GM23338 (cell line): ENCODE measurements around the gene WWOX.

Experiments
- CREB1 ChIP-seq: fragments of 250-450 bp; sonication (Bioruptor Pico); IDR thresholded peaks from 2 replicates; pipeline ENCODE4 v1.5.0; 2020; ENCODE audit warnings: low read depth, mild to moderate bottlenecking, moderate library complexity
- CTCF ChIP-seq, 2 experiments: fragments of 200-600 bp in 1 of 2; sonication (generic) in 1 of 2; conservative IDR thresholded peaks; 2 replicates each; pipeline versions ENCODE4 v1.5.1 to v1.6.1; 2016 to 2017; ENCODE audit warnings: antibody characterized with exemption in 2 of 2, low read depth in 2 of 2, mild to moderate bottlenecking in 2 of 2, moderate library complexity in 1 of 2
- ETS1 ChIP-seq: IDR thresholded peaks from 2 replicates; pipeline ENCODE4 v1.6.1; 2016; ENCODE audit warnings: antibody characterized with exemption
- EZH2 ChIP-seq: fragments of 200-600 bp; sonication (generic); IDR thresholded peaks from one replicate; pipeline ENCODE4 v1.8.0; 2017; ENCODE audit warnings: antibody characterized with exemption, mild to moderate bottlenecking, low read depth; ENCODE audit not compliant: unreplicated experiment
- EZH2phosphoT487 ChIP-seq: fragments of 200-600 bp; sonication (generic); IDR thresholded peaks from one replicate; pipeline ENCODE4 v1.8.1; 2018; ENCODE audit warnings: antibody characterized with exemption; ENCODE audit not compliant: unreplicated experiment
- JUNB ChIP-seq: IDR thresholded peaks from one replicate; pipeline ENCODE4 v1.6.1; 2016; ENCODE audit warnings: antibody characterized with exemption; ENCODE audit not compliant: unreplicated experiment
- POLR2AphosphoS5 ChIP-seq: IDR thresholded peaks from 2 replicates; pipeline ENCODE4 v1.6.1; 2016; ENCODE audit warnings: antibody characterized with exemption, low read depth
- REST ChIP-seq: IDR thresholded peaks from one replicate; pipeline ENCODE4 v1.6.1; 2018; ENCODE audit warnings: antibody characterized with exemption; ENCODE audit not compliant: unreplicated experiment
- STAT1 ChIP-seq: IDR thresholded peaks from one replicate; pipeline ENCODE4 v1.6.1; 2016; ENCODE audit warnings: antibody characterized with exemption; ENCODE audit not compliant: unreplicated experiment
- ZNF114 ChIP-seq: fragments of 250-450 bp; sonication (Bioruptor Pico); IDR thresholded peaks from 2 replicates; pipeline ENCODE4 v1.5.0; 2020; ENCODE audit warnings: mild to moderate bottlenecking, moderate library complexity

- TF ChIP-seq EZH2 (no peak), CTCF (conservative IDR thresholded peaks at IDR 0.05; ENCODE audit: low read depth in 2 of 2) (no peak), POLR2AphosphoS5 (no peak), REST (no peak), ETS1 (no peak), STAT1 (no peak), CREB1 (CRISPR knock-in tag) (no peak), ZNF114 (CRISPR knock-in tag) (no peak), JUNB (no peak), EZH2phosphoT487 (no peak)
These were observed 497.0 kb downstream of the WWOX start for GRCh38 chr16:78596348-78596995.
